Globus pallidus (tissue), 1 donor: ENCODE data around the gene RBFOX1.
A peak's percentile ranks its signal among the peaks of the same experiment; 100 is the strongest.

Source experiments
- DNase-seq: peaks from one replicate; pipeline ENCODE4 v3.0.0-alpha.2; 2015; ENCODE audit warnings: low spot score

RBFOX1 gene

DNA sequence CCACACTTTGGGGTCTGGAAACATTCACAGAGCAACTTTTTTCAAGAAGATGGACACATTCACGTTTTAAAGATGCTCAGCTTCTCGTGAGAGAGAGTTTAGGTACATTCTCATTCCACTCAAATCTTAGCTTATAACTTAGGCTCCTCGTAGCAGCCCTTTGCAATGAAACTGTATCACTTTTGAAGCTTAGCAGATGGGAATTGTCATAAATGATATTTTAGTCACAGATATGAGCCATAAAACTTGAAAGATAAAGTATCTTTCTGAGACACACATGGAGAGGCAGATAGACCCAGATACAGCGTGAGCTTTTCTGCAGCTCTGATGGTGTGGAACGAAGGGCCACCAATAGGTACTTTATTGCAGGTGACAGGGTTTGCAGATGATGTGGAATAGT lies 41.1 kb downstream of the RBFOX1 start:
- no peak for DNase-seq

DNA sequence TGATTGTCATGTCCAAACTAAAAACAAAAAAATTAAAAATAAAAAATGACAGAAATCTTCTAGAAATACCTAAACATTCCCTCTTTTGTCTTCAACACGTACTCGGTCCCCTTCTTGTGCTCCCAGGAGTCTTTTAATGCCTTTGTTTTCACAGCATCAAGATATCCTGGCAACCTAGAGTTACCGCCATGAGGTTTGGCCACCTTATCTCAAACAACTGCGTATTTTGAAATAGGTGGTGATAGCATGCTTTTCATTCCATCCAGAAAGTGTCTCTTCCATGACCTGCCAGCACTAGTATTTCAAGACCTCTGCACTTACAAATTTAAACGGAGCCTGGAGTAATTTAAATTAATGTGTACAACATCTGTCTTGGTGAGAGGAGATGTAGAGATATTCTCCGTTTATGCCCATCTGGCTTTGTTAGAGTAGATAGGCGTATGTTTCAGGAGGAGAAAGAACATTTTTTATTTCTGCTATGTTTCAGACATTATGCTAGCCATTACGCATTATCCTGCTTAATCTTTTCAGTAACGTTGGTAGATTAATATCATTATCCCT lies 42.0 kb downstream of the RBFOX1 start:
- DNase-seq: no peak

DNA sequence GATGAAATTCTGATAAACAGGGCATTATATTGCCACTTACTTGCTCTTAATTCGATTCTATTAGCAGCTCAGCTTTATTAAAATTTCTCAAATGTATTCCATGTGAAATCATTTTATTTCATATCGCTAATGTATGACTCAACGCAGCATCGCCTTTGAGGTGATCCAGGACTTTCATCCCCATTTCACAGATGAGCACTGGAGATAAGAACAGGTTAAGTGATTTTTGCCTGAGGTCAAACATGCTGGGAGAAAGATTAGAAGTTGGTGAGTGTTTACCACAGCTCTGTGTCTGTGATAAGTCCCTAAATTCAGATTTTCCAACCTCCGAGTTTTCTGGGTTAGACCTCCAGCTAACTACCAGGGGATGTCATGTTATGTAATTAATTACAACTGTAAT lies 43.6 kb downstream of the RBFOX1 start:
- DNase-seq: no peak

DNA sequence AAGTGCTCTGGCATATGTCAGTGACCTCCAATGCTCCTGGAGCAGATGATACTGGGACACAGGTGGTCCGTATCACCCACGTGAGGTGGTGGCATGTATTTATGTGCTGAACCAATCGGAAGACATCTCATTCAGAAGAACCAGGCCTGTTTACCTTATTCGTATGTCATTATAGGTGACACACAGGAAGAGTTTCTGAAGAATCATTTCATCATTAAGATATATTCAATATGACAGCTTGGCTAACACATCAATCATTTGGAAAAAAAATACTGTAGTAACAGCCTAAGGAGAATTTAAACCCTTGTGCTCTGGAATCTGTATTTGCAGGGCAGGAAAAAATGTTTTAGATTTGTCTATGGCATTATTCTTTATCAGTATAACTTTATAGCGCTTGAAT lies 44.6 kb downstream of the RBFOX1 start:
- no peak for DNase-seq

DNA sequence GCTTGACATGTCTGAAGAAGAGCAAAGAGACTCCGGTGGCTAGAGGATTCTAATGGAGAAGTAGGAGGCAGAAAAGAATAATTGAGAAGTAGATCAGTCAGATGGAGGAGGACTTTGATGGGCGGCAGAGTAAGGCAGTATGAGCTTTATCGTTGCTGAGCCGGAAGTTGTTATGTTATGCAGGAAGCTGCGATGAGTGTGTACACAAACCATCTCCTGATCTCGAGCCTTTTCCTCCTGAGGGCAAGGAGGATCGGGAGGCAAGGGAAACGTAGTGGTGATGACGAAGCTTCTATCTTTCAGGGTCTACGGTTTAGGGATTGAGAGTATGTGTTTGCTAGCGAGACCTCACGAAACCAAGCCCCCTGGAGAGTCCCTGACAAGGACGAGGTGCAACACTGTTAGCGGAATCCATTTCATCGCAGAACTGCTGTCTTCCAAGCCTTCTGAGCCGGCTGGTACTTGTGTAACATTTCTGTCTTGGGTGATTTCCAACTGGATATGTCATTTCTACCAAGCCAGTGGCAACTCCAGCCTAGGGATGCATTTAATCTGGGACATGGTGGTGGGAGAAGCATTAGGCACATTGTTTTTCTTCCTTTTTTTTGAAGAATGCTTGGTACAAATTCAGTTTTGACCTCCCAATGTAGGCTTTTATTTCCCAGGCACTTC lies 45.5 kb downstream of the RBFOX1 start:
- DNase-seq: no peak

DNA sequence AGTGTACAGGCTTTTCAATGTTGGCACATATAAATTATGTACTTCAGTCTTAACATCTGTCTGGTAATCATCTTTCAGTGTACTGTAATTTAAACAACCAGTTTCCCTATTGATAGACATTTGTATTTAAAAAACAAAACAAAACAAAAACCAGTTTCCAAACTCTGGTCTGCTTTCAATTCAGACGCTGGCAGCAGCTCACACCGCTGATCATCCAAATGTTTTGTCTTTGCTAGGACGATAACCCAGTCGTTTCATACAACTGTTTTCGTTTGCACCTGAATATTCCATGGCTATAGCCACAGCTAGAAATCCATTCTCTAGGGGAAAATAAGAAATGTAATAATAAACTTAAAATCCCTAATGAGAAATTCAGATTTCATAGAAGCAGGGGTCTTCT lies 47.8 kb downstream of the RBFOX1 start:
- DNase-seq: no peak

DNA sequence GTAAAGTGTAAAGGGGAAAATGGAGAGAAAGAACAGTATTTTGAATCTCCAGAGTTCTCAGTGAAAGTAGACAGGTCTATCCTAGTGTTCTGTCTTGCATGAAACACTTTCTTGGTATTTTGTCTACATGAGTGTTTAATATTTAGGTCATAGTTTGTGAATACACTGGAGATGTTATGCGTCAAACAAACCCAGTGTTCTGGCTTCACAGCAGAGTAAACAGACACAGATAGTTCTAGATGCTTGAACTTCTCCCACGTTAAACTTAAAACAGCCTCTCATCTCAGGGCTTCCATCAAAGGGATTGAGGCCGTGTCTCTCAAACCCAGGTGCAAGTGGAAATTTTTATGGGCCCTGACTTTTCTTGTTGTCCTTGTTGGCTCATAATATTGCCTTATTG lies 48.3 kb downstream of the RBFOX1 start:
- DNase-seq: no peak

DNA sequence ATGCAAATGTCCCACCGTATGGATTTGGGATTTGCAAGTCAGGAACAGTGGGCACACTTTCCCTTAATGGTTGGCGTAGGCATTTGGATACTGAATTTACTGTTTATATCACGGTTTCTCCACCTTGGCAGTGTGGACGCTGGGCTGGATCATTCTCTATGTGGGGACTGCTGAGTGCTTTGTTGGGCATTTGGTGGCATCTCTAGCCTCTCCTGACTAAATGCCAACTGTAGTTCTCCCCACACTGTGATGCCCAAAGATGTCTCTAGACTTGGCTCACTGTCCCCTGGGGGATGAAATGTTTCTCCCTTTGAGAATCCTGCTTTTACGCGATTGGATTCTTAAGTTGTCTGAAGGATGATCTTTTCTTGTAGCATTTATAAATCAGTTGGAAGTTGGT lies 49.0 kb downstream of the RBFOX1 start:
- DNase-seq: no peak

DNA sequence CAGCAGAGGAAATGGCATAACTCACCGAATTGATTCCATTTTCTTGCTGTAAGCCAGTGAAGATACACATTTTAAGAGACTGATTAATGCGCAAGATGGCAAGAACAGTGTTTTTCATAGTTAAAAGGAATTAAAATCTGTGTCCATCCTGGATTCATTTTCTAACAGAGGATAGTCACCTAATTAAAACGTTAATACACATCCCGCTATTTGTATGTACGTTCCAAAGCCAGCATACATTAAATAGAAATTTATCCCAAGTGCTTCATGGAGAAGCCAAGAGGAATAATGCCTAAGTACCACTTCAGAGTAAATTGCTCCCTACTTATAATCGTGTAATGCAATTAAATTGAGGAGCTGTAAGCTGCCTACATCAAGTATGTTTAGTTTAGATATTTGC lies 49.9 kb downstream of the RBFOX1 start:
- no peak for DNase-seq

DNA sequence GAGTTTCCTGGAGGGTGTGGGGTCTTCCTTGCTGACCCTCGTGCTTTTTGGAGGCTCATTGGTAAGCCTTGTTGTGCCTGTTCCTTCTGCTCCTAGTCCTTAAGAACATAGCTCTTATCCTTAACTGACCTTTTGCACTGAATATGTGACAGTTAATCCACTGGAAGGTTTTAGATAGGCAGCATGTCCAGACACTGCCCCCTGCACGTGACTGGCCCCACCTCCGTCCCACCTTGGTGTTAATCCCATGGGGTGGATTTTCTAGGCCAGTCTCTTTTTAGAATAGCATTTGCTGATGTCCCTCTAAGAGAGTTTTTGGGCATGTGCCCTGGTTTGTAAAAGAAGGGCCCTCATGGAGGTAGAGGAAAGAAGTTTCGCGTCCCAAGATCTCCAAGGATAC lies 58.3 kb downstream of the RBFOX1 start:
- no peak for DNase-seq

DNA sequence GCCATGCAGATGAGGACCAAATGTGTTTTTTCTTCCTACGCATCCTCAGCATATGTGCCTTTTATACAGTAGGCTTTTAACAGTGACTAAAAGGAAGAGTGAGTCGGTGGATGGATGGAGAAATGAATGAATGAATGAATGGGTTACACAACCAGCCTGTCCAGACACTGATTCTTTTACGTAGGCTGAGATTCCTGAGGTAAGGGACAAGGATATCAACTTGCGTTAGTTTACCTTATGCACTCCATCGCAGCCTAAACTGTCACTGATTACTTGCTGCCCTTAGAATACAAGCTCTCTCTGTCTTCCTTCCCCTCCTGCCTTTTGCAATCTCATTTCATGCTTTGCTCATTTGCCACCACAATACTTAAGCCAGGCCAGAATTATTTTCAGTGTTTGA lies 59.0 kb downstream of the RBFOX1 start:
- DNase-seq: no peak

DNA sequence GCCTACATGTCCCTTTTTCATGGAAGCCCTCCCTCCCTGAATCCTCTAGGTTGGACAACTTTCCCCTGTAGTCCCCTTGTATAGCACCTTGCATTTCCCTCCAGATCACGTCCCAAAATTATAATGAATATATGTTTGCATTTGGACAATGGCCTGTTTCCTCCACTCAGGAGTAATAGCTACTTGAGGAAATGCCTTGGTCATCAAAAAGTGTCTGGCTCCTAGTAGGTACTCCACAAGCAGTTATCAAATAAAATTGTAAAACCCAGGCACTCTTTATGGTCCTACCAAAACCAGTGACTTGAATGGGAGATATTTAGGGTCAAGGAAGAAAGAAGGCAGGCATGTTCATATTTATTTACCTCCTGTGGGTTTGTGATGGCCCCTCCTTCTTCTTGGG lies 59.6 kb downstream of the RBFOX1 start:
- DNase-seq: no peak

DNA sequence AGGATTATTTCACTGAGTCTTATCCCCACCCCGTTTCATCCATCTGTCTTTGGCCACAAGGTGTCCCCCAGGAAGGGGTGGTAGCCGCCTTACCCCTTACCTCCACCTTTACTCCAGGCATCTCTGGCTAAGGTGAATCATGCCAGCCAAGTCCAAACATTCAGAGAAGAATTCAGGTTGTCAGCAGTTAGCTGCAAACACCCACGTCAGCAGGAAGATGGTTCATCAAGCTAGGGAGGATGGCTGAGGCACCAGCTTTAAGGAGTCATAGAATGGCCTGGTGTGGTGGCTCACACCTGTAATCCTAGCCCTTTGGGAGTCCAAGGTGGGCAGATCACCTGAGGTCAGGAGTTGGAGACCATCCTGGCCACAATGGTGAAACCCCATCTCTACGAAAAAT lies 61.0 kb downstream of the RBFOX1 start:
- DNase-seq: no peak

DNA sequence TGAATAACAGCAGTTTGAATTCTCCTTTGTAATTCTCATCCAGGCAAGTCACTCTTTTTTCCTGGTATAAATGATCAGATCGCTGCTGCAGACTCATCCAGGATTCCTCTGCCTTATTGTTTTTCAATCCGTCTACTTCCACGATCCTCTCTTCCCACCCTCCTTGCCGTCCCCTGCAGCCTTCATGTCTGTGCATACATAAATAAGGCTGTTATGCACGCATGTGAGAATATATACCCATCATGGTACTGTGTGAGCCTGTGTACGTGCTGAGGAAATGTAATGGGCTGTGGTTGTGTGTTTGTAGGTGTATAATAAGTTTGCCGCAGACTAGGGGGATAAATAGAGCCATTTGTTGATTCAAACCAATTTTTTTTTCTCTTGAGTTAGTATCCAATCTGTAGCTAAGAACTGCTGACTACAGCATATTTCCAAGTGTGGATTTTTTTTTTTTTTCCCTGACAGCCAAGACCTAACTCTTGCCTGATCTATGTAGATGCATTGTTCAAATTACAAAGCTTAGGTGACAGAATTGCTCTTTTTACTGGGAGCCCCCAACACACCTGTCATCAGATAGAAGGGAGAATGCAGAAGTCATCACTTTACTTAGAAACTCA lies 62.2 kb downstream of the RBFOX1 start:
- no peak for DNase-seq

DNA sequence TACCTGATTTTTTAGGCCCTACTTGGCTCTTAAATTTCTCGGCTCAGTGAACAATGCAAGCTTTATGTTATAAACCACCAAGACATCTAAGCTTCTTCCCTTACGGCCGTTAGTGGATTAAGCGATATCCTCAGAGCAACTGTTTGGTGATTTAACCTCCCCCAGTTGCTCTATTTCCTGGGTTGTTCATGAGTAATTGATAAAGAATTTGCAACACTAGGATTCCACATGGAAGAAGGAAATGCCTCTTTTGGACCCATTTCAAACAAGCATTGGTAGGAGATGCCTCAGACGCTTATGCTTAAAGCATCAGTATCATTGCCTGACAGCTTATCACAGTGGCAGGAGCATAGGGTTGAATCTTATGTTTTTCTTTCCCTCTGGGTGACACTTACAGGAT lies 65.3 kb downstream of the RBFOX1 start:
- DNase-seq: no peak

DNA sequence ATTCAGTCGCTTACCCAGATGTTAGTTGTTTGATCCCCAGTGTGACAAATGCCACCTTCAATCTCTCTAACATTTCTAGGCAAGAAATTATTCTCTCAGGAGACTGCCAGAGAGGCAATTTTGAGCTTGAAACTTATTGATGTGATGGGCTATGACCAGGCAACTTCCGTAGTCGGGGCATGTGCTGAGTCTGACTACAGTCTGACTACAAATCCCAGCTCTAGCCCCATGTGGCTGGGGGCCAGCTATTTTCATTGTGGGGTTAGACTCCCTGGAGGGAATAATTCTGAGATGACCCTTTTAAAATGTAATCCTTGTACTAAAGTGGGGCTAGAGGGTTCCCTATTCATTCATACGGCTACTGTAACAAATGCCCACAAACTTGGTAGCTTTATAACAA lies 65.9 kb downstream of the RBFOX1 start:
- no peak for DNase-seq

DNA sequence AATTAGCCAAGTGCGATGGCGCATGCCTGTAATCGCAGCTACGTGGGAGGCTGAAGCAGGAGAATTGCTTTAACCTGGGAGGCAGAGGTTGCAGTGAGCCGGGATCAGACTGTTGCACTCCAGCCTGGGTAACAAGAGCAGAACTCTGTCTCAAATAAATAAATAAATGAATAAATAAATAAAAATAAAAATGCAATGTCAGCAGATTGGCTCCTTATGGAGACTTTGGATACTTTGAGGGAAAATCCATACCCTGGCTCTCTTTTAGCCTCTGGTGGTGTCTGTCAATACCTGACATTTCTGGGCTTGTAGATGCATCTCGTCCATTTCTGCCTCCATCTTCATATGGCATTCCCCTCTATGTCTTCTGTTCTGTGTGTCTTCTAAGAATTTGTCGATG lies 66.7 kb downstream of the RBFOX1 start:
- DNase-seq: no peak

DNA sequence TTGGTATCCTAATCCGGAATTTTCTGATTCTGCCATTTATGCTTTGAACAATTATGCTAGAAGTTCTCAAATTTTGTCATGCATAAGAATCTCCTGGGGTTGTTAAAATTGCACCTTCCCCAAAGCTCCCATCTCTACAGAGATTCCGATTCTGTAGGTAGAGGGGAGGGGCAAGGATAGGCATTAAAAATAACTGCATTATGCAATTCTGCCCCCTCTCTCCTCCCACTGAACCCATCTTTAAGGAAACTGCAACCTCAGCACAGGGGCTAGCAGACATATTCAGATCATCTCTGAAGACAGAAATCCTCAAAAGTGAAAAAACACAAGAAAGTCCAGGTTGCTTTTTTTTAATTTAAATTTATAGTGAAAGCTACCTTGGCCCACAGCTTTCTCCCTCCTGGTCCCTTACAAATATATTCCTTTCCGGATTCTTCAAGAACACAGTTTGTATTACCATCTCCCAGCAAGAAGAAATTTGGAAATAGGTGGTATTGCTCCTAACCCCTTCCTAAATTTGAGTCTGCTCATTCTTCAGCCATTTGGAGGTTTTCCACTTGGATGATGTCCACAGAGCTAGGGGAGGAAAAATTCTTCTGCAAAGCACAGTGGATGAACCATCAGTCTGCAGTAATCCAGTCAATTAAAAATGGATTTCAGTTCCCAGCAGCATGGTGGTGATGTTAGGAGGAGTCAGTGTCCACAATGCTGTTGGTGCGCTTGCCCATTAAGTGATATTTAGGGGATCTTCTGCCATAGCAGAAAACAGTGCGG lies 67.7 kb downstream of the RBFOX1 start:
- no peak for DNase-seq

DNA sequence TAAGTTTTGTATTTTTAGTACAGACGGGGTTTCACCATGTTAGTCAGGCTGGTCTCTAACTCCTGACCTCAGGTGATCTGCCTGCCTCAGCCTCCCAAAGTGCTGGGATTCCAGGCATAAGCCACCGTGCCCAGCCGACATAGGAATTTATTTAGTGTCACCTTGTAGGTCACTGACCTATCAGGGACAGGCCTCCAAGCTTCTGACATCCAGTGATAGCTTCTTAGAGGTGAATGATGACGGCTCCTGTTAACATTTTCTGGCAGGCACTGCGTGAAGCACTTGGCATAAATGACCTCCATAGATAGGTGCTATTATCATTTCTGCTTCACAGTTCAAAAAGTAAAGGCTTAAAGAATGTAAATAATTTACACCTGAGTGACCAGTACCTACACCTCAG lies 71.6 kb downstream of the RBFOX1 start:
- no peak for DNase-seq

DNA sequence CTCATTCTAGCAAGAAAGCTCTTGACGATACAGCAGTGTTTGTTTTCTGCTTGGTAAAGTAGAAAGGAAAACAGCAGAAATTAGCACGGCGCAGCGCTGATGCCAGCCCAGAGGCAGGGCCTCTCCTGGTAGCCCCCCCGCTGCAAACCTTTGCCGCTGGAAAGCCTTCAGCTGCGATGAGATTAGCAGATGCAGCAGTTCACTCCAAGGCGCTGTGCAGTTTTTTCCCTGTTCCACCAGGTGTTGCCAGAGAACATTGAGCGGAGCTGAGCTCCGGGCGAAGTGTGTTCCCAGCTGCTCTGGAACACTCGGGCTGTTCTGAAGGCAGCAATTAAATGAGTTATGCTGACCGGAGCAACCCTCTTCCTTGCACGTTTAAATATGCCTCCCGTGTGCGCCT lies 72.5 kb downstream of the RBFOX1 start:
- DNase-seq: peak; percentile 6

DNA sequence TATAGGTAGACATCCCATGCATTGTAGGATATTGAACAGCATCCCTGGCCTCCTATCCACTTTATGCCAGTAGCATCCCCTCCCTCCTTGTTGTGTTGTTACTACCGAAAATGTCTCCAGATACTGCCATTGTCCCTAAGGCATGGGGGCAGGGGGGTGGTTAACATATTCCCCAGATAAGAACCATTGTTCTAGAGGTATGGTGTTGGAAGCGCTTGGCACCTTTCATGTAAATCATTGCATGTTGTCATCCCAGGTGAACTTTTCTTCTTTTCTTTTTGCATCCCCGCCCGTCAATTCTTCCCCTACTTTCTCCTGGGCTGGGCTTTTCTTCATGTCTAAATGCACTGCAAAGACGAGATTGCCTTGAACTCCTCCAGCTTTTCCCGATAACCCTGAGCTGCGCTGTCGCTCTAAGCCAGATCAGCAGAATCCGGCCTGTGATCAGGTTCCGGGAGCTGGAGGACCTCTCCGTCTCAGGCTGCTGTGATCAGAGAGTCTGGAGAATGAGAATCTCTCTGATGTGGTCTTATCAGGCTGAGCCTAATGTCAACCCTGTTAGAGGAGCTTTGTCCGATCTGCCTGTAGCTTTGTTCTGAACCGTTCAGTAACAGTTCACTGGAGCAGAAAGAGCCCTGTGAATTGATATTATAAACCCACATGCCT lies 76.2 kb downstream of the RBFOX1 start:
- DNase-seq: no peak

DNA sequence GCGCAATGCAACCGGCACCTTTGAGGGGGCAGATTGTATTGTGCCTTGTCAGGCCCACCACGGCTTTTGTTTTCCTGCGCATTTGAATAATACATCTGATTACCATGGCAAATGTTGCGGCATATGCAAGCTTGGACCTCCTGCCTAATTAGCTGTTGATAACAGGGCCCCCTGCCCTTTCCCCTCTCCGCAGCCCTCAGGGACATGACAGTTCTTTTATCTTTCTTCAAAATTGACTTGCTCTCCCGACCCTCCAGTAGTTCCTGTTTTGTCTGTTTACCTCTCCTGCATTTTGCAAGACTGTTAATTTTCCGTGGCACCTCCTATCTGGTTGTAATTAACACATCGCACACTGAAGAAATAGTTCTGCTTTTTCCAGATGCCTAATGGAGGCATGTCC lies 86.8 kb downstream of the RBFOX1 start:
- no peak for DNase-seq

DNA sequence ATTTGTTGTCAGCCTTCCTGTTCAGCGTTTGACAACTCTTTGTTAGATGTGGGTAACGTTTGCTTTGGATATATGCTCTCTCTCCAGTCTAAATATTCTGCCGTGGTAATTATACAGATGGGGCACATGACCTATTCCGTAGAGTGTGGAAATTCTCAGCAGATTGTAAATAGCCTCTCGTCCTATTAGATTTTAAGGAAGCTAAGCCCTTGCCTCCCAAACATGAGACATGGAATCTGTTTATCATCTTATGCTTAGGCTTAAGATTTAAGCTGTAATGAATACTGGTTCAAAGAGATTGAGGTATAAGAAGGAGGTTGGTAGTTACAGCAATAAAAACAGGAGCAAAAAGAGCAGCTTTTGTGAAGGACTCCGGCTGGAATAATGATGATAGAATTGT lies 87.4 kb downstream of the RBFOX1 start:
- DNase-seq: no peak
